T follicular helper cell (primary cell): ENCODE data around the gene MC5R.
"Not testable (repeated sequence)": the region's sequence is repeated elsewhere in the genome, so short reads cannot be mapped to it uniquely, and the experiment has no call there.

Experiments
- DNase-seq: peaks from one replicate; pipeline ENCODE4 v3.0.0-alpha.2; 2020; ENCODE audit warnings: low read depth

MC5R gene

DNA sequence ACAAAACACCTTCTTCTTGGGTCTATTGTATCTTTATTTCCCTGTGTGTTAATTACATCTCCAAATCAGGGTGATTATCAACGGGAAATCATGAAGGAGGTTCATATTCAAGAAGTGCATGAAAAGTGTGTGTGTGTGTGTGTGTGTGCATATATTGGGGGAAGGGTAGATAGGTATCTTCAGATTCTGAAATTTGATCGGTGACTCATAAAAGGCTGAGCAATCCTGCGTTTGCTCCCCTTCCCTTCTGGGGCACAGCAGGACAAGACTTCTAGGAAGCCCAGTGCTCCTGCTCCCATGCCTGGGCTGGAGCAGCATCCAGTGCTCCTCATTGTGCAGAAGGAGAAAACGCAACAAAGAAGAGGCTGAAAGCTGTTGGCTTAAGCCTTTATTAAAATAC, 25.8 kb downstream of the MC5R start:
- no peak for DNase-seq

DNA sequence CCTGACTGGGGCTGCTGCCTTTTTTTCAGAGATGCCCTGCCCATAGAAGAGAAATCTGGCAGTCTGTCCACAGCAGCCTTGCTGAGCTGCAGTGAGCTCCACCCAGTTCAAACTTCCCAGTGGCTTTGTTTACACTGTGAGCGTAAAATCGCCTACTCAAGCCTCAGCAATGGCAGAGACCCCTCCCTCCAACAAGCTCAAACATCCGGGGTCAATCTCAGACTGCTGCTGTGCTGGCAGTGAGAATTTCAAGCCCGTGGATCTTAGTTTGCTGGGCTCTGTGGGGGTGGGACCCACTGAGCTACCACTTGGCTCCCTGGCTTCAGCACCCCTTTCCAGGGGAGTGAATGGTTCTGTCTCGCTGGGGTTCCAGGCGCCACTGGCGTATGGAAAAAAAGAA, 38.9 kb downstream of the MC5R start:
- DNase-seq: not testable (repeated sequence)

DNA sequence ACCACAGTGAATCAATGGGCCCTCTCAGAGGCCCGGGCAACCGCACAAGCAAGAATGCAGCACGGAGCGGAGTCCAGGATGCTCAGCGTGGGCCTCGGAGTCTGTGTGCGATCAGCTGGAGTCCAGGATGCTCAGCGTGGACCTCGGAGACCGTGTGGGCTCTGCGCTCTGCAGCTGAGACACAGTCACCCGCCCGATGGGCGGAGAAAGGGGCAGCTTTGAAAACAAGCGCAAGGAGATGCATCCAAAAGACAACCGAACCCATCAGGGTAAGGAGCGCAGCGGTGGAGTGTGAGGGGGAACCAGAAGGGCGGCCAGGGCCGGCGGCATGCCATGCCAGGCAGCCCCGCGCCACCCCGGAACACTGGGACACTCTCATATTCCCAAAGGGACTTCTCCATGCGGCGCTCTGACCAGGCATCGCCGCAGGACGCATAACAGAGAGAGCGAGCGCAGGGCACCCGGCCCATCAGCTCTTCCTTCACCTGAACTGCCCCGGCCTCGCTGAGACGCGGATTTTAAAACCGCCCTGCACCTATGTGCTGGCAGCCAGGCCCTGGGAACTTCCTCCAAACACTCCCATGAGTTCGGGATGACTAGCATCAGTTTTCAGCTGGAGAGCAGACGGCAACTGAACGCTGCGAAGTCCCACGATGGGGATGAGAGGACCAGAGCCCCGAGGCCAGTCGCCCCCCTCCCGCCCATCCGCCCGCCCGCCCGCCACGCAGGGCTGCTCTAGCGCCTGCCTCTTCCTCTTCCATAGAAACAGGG, 44.7 kb downstream of the MC5R start:
- no peak for DNase-seq

DNA sequence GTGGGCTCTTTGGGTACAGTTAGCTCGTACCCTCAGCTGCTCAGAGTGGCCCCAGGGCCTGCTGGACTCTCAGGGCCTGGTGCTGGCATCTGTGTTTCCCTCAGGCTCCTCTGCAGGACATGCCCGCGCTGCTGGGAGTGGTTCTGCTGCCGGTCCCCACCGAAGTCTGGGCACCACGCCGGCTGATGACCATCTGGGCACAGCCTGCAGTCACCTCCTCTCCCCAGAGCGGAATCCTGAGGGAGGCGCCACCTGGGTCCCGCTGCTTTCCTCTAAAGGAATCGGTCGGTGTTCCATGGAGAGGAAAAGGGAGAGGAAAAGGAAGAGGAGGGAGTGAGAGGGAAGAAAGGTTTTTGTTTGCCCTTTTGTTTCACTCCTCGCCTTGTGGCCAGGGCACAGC, 47.8 kb downstream of the MC5R start:
- DNase-seq: no peak

DNA sequence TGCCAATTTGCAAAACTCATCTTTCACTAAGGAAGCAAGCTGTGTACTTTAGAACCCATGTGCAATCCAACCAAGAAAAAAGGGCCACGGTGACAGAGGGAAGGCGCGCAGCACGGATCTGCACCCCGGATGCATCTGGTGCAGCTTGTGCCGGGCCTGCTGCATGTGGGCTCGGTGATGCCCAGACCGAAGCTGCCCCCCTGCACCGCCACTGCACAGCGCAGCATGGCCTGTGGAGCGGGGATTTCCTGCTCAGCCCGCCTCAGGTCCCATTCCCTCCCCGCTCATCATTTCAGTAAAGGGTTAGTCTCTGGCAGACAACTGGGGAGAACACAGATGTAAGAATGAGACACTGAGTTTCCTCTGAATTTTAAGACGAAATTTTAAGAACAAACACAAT, 48.4 kb downstream of the MC5R start:
- DNase-seq: no peak

DNA sequence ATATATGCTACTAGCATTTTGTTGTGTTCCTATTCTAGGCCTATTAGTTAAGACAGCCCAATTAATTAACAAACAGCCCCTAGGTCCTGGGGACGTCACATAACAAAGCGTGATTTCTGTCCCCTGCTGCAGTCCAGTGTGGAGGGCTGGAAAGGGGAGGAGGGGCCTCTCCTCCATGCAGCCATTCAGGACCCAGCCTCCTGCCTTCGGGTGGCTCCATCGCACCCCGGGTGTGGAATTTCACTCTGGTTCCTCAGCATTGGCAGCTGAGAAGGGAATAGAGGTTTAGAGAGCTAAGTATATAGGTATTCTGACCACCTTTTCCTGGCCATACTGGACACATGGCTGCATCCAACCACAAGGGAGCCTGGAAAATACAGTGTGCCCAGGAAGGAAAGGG, 49.0 kb downstream of the MC5R start:
- DNase-seq: no peak

DNA sequence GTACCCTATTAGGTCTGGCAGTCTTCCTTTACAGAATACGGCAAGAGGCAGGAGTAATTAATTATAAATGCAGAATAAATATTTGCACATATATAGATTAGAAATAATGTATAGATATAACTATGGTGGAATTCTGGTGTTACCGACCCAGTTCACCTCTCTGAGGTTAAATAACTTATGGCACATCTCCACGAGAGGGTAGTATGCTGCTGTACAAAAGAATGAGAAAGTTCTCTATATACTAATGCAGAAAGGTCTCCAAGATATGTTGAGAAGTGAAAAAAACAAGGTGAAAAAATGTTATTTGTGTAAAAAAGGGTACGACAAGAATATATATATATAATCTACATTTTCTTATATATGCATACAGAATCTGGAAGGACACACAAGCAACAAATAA, 50.6 kb downstream of the MC5R start:
- no peak for DNase-seq
